Activated gamma-delta T cell treated with Interleukin-2 at 50 U/mL for 16 hours (primary cell): ENCODE measurements around the gene GPR33.
A peak's percentile ranks its signal among the peaks of the same experiment; 100 is the strongest.
"Not testable (repeated sequence)": the region's sequence is repeated elsewhere in the genome, so short reads cannot be mapped to it uniquely, and the experiment has no call there.

Source experiments
- DNase-seq: peaks from one replicate; pipeline ENCODE4 v3.0.0-alpha.2; 2020

Gene GPR33

DNA sequence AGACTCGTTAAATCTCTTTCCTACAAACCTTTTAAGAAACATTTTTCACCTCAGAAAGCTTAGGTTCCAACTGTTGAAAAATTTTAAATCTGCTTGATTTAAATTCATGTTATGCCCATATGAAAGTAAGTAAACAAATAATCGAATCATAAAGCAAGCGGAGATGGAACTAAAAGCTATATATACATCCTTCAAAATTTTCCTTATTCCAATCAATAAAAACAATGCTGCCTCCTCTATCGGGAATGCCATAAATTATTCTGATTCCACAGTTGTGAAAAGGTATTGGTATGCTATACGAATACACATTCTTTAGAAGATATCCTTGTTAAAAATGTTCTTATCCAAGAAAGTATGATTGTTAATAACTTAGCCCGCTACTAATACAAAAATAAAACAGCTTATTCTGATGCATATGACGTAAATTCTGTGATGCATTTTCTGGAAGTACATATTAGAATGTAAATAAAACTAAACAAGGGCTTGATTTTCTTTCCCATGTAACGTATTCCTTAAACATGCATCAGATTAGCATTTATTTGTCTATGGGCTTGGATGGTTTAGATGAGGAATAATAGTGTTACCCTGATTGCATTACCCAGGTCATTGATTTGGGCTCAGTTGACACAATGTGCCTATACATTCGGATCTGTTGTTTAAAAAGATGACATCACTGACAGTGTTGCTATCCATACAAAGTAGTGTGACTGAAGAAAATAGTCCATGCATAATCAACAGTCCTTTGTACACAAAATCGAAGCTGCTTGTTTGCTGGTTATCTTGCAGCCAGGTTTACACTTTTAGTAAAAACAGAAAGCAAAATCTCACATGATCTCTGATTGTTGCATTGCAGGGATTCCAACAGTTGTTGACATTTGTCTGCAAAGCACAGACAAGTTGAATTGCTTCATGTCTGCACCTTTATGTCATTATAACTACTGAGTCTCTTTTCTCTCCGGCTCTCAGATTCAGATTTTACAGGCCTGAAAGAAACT, 29.9 kb downstream of the GPR33 start:
- DNase-seq: no peak

DNA sequence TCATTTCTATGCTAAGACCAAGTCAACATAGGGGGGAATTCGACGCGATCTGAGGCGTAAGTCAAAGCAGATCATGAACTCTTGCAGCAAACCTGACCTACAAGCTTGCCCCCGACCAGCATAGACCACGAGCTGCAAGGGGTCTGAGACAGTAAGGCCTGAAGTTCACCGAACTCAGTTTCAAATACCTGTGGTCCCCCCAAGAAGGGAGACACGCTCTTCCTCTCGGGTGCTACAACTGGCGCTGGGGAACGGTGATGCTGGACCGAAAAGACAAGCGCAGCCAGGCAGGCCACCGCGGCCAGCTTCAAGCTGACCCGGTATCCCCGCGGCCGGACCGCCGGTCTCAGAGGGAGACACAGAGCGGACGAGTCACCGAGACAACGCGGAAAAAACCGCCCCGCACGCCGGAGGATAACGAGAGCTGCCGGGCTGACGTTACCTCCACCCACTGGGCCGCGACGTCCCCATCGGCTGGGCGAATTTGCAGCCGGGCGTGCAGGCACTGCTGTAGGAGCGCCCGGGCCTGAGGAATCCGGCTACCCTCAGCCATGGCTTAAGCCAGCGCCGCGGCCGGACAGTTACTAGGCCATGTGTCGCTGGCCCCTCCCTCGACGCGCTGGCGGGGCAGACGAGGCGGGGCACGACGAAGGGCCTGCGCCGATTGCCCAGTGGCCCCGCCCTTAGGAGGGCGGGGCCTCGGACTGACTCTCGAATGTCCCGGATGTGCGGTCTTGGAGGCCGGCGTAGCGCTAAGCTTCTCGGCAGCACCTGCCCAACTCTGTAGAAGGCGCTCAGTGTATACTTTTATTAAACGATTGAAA, 30.8 kb downstream of the GPR33 start, which contains the start of gene DTD2:
Gene DTD2 (minus strand): TSS at position 666 of the 824 bp plus-strand sequence. CDS start 113 bp downstream, at position 553.
- DNase-seq: peak; percentile 90

DNA sequence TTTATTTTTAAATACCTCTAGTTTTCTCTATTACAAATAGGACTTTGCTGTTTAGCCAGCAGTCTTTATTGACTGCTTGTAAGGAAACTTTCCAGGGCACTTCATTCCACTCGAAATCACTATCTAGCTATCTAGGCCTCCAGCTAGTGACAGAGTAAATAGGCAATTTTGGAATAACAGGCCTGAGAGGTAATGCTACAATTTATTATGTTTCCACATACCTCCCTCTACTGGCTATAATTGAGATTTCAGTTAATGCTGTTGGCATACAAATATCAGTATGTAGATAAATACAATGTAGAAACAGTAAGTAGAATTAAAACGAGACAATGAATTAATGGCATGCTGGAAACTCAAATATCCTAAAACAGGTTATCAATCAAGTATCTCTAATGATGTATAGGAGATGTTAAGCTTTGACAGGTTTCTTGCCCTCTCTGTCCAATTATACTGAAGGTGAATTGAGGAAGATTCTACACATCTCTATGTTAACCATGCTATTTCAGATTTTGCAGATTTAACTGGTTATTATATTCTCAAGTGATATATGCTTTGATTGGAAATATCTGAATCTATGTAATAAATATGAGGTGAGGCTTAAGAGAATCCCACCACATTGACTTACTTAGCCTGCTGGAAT, 37.7 kb downstream of the GPR33 start:
- no peak for DNase-seq

DNA sequence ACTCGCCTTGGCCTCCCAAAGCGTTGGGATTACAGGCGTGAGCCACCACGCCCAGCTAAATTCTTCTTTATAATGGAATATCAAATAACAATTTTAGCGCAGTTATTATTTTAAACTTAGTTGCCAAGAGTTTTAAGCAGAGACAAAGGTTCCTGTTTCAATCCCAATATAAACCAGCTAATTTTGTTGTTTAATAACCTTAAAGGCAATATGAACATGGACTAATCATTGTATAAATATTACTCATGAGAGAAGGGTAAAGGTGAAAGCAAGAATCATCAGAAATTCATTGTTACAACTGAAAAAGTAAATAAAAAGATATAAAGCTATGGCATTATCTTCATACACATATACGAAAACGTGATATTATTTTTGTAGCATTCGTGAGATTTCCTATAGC, 38.7 kb downstream of the GPR33 start:
- DNase-seq: no peak

DNA sequence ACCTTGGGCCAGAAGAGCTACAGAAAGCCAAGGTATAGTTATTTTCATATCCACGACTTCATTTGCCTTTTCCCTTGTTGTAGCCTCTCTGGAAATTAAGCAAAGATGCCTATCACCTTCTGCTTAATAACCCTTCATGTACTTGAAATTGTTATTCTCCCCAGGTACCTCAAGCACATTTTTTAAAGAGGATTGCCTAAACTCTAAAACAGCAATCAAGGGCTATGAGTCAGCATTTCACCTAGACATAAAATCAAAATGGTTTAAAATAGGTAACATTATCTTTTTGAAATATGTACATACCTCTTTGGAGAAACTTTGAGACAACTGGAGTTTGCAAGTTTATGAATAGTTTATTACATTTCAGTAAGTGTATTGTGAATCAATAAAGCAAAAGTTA, 42.1 kb downstream of the GPR33 start:
- DNase-seq: no peak

DNA sequence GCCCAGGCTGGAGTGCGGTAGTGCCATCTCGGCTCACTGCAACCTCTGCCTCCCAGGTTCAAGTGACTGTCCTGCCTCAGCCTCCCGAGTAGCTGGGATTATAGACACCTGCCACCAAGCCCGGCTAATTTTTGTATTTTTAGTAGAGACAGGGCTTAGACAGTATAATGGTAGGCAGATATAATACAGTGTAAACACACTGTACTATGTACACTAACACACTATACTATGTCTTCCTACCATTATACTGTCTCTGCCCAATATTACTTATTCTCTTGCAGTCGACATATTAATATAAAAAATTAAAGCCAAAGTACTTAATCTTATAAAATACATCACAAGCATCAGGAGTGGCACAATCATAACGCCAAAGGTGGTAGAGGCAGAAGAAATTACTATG, 45.6 kb downstream of the GPR33 start:
- no peak for DNase-seq

DNA sequence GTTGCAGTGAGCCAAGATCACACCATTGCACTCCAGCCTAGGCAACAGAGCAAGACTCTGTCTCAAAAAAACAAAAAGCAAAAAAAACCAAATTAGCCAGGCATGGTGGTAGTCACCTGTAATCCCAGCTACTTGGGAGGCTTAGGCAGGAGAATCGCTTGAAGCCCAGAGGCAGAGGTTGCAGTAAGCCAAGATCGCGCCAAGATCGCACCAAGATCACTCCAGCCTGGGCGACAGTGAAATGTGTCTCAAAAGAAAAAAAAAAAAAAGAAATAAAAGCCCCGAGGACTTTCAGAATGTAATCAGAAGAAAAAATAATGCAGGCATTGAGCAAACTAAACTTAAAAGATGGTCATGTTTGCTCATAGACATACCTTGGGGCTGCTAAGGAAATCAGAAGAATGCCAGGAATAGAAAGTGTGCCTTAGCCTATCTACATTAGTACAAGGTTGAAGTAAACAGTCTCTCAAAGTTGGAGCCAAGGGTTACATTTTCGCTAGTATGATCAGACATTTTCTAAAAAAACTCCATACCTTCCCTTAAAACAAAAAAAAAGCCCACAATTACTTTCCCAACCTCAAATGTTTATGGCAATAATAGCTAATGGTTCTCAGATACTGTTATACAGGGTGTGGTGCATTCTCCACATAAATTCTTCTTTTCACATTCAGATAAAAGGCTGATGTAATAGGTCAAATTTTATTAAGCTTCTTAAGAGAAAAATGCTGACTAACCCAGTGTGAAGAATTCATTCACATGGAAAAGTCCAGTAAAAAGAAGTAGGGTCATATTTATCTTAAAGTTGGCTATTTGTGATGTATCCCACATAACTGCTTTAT, 46.3 kb downstream of the GPR33 start:
- DNase-seq: no peak

DNA sequence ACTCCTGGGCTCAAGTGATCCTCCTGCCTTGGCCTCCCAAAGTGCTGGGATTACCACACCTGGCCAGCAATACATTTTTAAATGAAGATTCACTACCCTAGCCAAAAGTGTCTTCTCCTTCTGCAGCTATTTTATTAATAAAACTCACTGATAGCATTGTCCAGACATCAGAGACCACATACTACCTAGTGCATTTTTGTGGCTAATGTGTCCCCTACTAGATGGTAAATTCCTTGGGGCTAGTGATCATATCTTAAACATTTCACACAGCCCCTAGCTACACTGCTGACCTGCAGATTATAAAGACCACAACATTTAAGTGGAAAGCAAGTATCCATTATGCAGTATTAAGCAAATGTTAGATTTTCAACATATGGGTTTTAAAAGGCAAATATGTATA, 47.6 kb downstream of the GPR33 start:
- no peak for DNase-seq

DNA sequence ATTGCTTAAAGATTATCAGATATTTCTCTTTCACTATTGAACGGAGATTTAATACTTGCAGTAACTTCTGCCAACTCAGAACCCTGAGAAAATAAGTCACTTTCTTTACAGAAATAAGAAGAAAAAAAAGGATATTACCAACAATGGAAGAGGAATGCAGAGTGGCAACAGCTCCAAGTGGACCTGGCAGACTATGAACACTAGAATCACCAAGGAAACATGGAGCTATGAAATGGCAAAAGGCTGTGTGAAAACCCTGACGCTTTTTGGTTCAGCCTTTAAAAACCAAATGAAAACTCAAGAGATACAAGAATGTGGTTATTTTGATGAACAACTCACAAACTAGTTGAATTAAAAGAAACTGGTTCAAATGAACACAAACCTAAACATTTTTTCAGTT, 48.3 kb downstream of the GPR33 start:
- DNase-seq: no peak

DNA sequence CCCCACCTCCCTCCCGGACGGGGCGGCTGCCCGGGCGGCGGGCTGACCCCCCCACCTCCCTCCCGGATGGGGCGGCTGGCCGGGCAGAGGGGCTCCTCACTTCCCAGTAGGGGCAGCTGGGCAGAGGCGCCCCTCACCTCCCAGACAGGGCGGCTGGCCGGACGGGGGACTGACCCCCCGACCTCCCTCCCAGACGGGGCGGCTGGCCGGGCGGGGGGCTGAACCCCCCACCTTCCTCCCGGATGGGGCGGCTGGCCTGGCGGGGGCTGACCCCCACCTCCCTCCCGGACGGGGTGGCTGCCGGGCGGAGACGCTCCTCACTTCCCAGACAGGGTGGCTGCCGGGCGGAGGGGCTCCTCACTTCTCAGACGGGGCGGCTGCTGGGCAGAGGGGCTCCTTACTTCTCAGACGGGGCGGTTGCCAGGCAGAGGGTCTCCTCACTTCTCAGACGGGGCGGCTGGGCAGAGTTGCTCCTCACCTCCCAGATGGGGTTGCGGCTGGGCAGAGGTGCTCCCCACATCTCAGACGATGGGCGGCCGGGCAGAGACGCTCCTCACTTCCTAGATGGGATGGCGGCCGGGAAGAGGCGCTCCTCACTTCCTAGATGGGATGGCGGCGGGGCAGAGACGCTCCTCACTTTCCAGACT, 50.7 kb downstream of the GPR33 start:
- not testable (repeated sequence) for DNase-seq

DNA sequence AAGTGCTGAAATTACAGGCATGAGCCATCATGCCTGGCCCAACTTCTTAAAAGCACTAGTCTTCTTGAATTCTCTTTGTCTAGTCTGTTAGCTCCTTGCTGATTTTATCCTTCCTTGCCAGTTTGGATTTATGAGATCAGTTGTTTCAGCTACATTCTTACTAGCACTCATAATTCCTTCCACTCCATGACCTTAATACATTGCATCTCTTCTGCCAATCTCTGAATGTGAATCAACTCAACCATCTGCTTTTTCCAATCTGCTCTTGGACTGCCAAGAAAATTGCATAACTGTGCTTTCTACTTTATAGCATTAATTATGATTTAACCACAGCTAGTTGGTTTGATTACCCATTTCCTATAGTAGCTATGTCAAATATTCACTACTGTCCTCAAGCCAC, 52.6 kb downstream of the GPR33 start:
- no peak for DNase-seq
